A172 (cell line): ENCODE results near the gene EIF3CL. TPM values are rescaled to one million over a fixed set of nuclear protein-coding genes. Genes with fewer than 3 reads are reported as not detected.
A peak's percentile ranks its signal among the peaks of the same experiment; 100 is the strongest.
"Not testable (repeated sequence)": the region's sequence is repeated elsewhere in the genome, so short reads cannot be mapped to it uniquely, and the experiment has no call there.

Experiments
- DNase-seq: peaks from one replicate; pipeline ENCODE4 v3.0.0-alpha.2; 2015; ENCODE audit warnings: low spot score
- total RNA-seq: library from RNA; depleted of rRNA; stranded (reverse); fragments of >200 nt; shearing (Covaris generic); gene quantifications from 2 replicates; pipeline ENCODE4 v1.2.3, GENCODE V29; 2014; rRNA removed

Gene EIF3CL
- total RNA-seq = 28.3 and 70.4 TPM in 2 replicates

GRCh38 chr16:28403220-28404072, at the start of gene EIF3CL:
TSS of gene EIF3CL (minus strand) at chr16:28403841. CDS start at chr16:28403618, 223 bp downstream.
- DNase-seq = not testable (repeated sequence)

- not testable (repeated sequence) for DNase-seq
Observed at GRCh38 chr16:28447081-28447480, 43.4 kb upstream of the EIF3CL start.

GRCh38 chr16:28446388-28446787, 42.7 kb upstream of the EIF3CL start:
- not testable (repeated sequence) for DNase-seq

GRCh38 chr16:28443943-28444342, 40.3 kb upstream of the EIF3CL start:
- not testable (repeated sequence) for DNase-seq

GRCh38 chr16:28438899-28439298, 35.3 kb upstream of the EIF3CL start:
- DNase-seq = not testable (repeated sequence)

GRCh38 chr16:28435340-28435739, 31.7 kb upstream of the EIF3CL start:
- DNase-seq = not testable (repeated sequence)

- DNase-seq = not testable (repeated sequence)
Observed at GRCh38 chr16:28426060-28426680, 22.5 kb upstream of the EIF3CL start.

GRCh38 chr16:28421071-28421750, 17.6 kb upstream of the EIF3CL start:
- not testable (repeated sequence) for DNase-seq

- DNase-seq = not testable (repeated sequence)
Observed at GRCh38 chr16:28417033-28417432, 13.4 kb upstream of the EIF3CL start.

GRCh38 chr16:28414530-28414929, 10.9 kb upstream of the EIF3CL start:
- peak; percentile 0 for DNase-seq

- not testable (repeated sequence) for DNase-seq
Observed at GRCh38 chr16:28413585-28413984, 9.9 kb upstream of the EIF3CL start.

GRCh38 chr16:28392054-28392453, 11.6 kb downstream of the EIF3CL start:
- DNase-seq = not testable (repeated sequence)

- not testable (repeated sequence) for DNase-seq
Observed at GRCh38 chr16:28382177-28382867, 21.3 kb downstream of the EIF3CL start.

GRCh38 chr16:28377822-28378221, 25.8 kb downstream of the EIF3CL start:
- not testable (repeated sequence) for DNase-seq

- DNase-seq = not testable (repeated sequence)
Observed at GRCh38 chr16:28377108-28377625, 26.5 kb downstream of the EIF3CL start.

GRCh38 chr16:28375115-28375514, 28.5 kb downstream of the EIF3CL start:
- DNase-seq = not testable (repeated sequence)

- DNase-seq = not testable (repeated sequence)
Observed at GRCh38 chr16:28374281-28374680, 29.4 kb downstream of the EIF3CL start.

GRCh38 chr16:28367926-28368325, 35.7 kb downstream of the EIF3CL start:
- DNase-seq = not testable (repeated sequence)

- not testable (repeated sequence) for DNase-seq
Observed at GRCh38 chr16:28364268-28365173, 39.1 kb downstream of the EIF3CL start.

GRCh38 chr16:28363408-28363807, 40.2 kb downstream of the EIF3CL start, which contains the start of gene NPIPB6:
TSS of gene NPIPB6 (minus strand) at chr16:28363508. CDS start at chr16:28362822, 686 bp downstream.
- not testable (repeated sequence) for DNase-seq
